Activated CD4-positive, alpha-beta T cell treated with anti-CD3 and anti-CD28 coated beads, Interleukin-2, amount 10 ng/mL, durations not matched to agents 7 days and 5 days (primary cell): Measurements from ENCODE around the gene CCNB1IP1. TPM values are rescaled to one million over a fixed set of nuclear protein-coding genes. Genes with fewer than 3 reads are reported as not detected.
"Not testable (repeated sequence)": the region's sequence is repeated elsewhere in the genome, so short reads cannot be mapped to it uniquely, and the experiment has no call there.

Source experiments
- CTCF ChIA-PET: fragments of 350-600 bp; sonication (Branson Sonifier 250); formaldehyde crosslinking; loops from one replicate; lab custom pipeline; 2021; ENCODE audit warnings: antibody characterized with exemption; lab: Charles Lee
- POLR2A ChIA-PET: fragments of 350-600 bp; sonication (Branson Sonifier 250); formaldehyde crosslinking; loops from one replicate; lab custom pipeline; 2021; ENCODE audit warnings: antibody characterized with exemption; lab: Charles Lee
- DNase-seq: peaks from one replicate; pipeline ENCODE4 v3.0.0-alpha.2; 2020
- H3K27ac Mint-ChIP-seq: one replicate; pipeline ENCODE4 v1.8.0; 2021; ENCODE audit warnings: mild to moderate bottlenecking, moderate library complexity, mixed read lengths
- H3K27me3 Mint-ChIP-seq: one replicate; pipeline ENCODE4 v1.8.0; 2021; ENCODE audit warnings: mixed read lengths
- H3K36me3 Mint-ChIP-seq: one replicate; pipeline ENCODE4 v1.8.0; 2021; ENCODE audit warnings: low read depth, mixed read lengths
- H3K4me1 Mint-ChIP-seq: one replicate; pipeline ENCODE4 v1.8.0; 2021; ENCODE audit warnings: mixed read lengths
- H3K4me3 Mint-ChIP-seq: one replicate; pipeline ENCODE4 v1.8.0; 2021; ENCODE audit warnings: mild to moderate bottlenecking, moderate library complexity, mixed read lengths
- H3K9me3 Mint-ChIP-seq: one replicate; pipeline ENCODE4 v1.8.0; 2021; ENCODE audit warnings: mixed read lengths
- total RNA-seq, 2 experiments: library from RNA; stranded (reverse); gene quantifications; one replicate each; pipeline ENCODE4 v1.2.3, GENCODE V29; 2021

CCNB1IP1 gene
- total RNA-seq, 2 experiments from 2014 or later, result 30.8 to 32.1 TPM

GRCh38 chr14:20329355-20329754, 3.7 kb downstream of the CCNB1IP1 start:
- peaks cover 14% of the 10 kb centered on the region for H3K36me3 Mint-ChIP-seq

GRCh38 chr14:20328705-20329104, 4.4 kb downstream of the CCNB1IP1 start:
- CTCF ChIA-PET, result interaction anchor here (0.6 to 4.1 kb wide), 6 partner anchors 11 to 282 kb away, joined by 3 to 31 read pairs (median 6); partner anchors contain the start of gene PARP2
- POLR2A ChIA-PET, result interaction anchor here (0.7 to 1.3 kb wide), 2 partner anchors 15 to 281 kb away, joined by 3 to 4 read pairs; partner anchors contain the start of gene PARP2
- Mint-ChIP-seq H3K4me1 (peaks cover 55% of the 10 kb centered on the region), H3K4me3 (no peak overlapping the region), H3K9me3 (no peaks in the 10 kb centered on the region), H3K27me3 (no peaks in the 10 kb centered on the region), H3K36me3 (peaks cover 15% of the 10 kb centered on the region), H3K27ac (no peak overlapping the region)
- no peak for DNase-seq

More at GRCh38 chr14:20329355-20329754, 3.7 kb downstream of the CCNB1IP1 start:
- no peak for DNase-seq
- POLR2A ChIA-PET, result no interaction called here
- Mint-ChIP-seq H3K27me3 (no peaks in the 10 kb centered on the region), H3K9me3 (no peaks in the 10 kb centered on the region), H3K27ac (no peak overlapping the region), H3K4me3 (no peak overlapping the region), H3K4me1 (peaks cover 56% of the 10 kb centered on the region)
- CTCF ChIA-PET, result interaction anchor here (1.0 to 3.7 kb wide), 3 partner anchors 12 to 281 kb away, joined by 3 to 14 read pairs (median 6); partner anchors contain the start of gene PARP2

GRCh38 chr14:20327005-20327869, 5.8 kb downstream of the CCNB1IP1 start:
- H3K4me1 Mint-ChIP-seq, result peaks cover 45% of the 10 kb centered on the region
- CTCF ChIA-PET, result interaction anchor here (0.6 to 4.1 kb wide), 13 partner anchors 9 to 354 kb away, joined by 3 to 31 read pairs (median 3); partner anchors contain the start of genes PARP2 and TTC5
- peak; percentile 67 for DNase-seq
- H3K9me3 Mint-ChIP-seq, result no peaks in the 10 kb centered on the region
- no peak overlapping the region for H3K4me3 Mint-ChIP-seq
- peaks cover 19% of the 10 kb centered on the region for H3K36me3 Mint-ChIP-seq
- H3K27me3 Mint-ChIP-seq, result no peaks in the 10 kb centered on the region
- peak overlapping the region; percentile 1 for H3K27ac Mint-ChIP-seq
- POLR2A ChIA-PET, result interaction anchor here (1.3 kb wide), 1 partner anchor 16 kb away, joined by 4 read pairs; the partner anchor contains the start of gene PARP2

- no peaks in the 10 kb centered on the region for H3K4me1 Mint-ChIP-seq
- CTCF ChIA-PET, result interaction anchor here (1.0 to 1.6 kb wide), 2 partner anchors 10 to 11 kb away, joined by 3 to 7 read pairs; no protein-coding TSS in a partner anchor
- no peak overlapping the region for H3K27ac Mint-ChIP-seq
- no peak overlapping the region for H3K4me3 Mint-ChIP-seq
- POLR2A ChIA-PET, result no interaction called here
- no peak for DNase-seq
- peaks cover 35% of the 10 kb centered on the region for H3K36me3 Mint-ChIP-seq
- no peaks in the 10 kb centered on the region for H3K27me3 Mint-ChIP-seq
- no peaks in the 10 kb centered on the region for H3K9me3 Mint-ChIP-seq
Measured at GRCh38 chr14:20317720-20318119, 15.4 kb downstream of the CCNB1IP1 start.

GRCh38 chr14:20314026-20314425, 19.1 kb downstream of the CCNB1IP1 start:
- ChIA-PET CTCF (interaction anchor here (1.3 kb wide), 1 partner anchor 13 kb away, joined by 4 read pairs; no protein-coding TSS in a partner anchor), POLR2A (no interaction called here)
- peaks cover 35% of the 10 kb centered on the region for H3K36me3 Mint-ChIP-seq
- no peaks in the 10 kb centered on the region for H3K27me3 Mint-ChIP-seq
- H3K9me3 Mint-ChIP-seq, result no peaks in the 10 kb centered on the region
- H3K27ac Mint-ChIP-seq, result no peak overlapping the region
- DNase-seq, result no peak
- H3K4me1 Mint-ChIP-seq, result no peaks in the 10 kb centered on the region
- H3K4me3 Mint-ChIP-seq, result no peak overlapping the region

DNA sequence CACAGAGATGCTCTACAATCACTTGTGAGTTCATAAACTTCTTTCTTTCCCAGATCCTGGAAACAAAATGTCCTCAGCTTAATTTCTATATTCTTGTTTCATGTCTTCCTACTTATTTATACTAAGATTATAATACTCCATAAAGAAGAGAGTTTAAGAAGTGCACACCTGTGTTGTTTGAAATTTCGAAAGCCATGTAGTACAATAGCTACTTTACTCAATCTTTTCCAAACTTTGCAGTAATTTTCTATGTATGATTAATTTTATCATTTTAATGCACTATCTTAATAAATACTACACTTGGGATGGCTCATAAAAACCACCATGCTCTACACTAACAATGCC, 27.0 kb downstream of the CCNB1IP1 start:
- H3K4me1 Mint-ChIP-seq, result peaks cover 33% of the 10 kb centered on the region
- H3K27ac Mint-ChIP-seq, result peak overlapping the region; percentile 74
- peaks cover 4% of the 10 kb centered on the region for H3K36me3 Mint-ChIP-seq
- no peaks in the 10 kb centered on the region for H3K9me3 Mint-ChIP-seq
- CTCF ChIA-PET, result interaction anchor here (0.7 to 1.5 kb wide), 3 partner anchors 10 to 22 kb away, joined by 3 to 5 read pairs (median 3); no protein-coding TSS in a partner anchor
- no peak for DNase-seq
- POLR2A ChIA-PET, result no interaction called here
- H3K4me3 Mint-ChIP-seq, result peak overlapping the region; percentile 79
- H3K27me3 Mint-ChIP-seq, result no peaks in the 10 kb centered on the region

GRCh38 chr14:20305265-20306078, 27.6 kb downstream of the CCNB1IP1 start, which contains the start of gene TTC5:
TSS of gene TTC5 (minus strand) at chr14:20305951. CDS start at chr14:20305937, 14 bp downstream.
- DNase-seq, result peak; percentile 91
- peaks cover 6% of the 10 kb centered on the region for H3K36me3 Mint-ChIP-seq
- CTCF ChIA-PET, result interaction anchor here (0.6 to 1.5 kb wide), 4 partner anchors 9 to 175 kb away, joined by 3 to 5 read pairs (median 3); no protein-coding TSS in a partner anchor
- peak within 1 kb of the TSS; percentile 79 for H3K4me3 Mint-ChIP-seq
- H3K27me3 Mint-ChIP-seq, result no peaks in the 10 kb centered on the region
- peak within 1 kb of the TSS; percentile 74 for H3K27ac Mint-ChIP-seq
- POLR2A ChIA-PET, result no interaction called here
- H3K4me1 Mint-ChIP-seq, result peaks cover 33% of the 10 kb centered on the region
- H3K9me3 Mint-ChIP-seq, result no peaks in the 10 kb centered on the region

DNA sequence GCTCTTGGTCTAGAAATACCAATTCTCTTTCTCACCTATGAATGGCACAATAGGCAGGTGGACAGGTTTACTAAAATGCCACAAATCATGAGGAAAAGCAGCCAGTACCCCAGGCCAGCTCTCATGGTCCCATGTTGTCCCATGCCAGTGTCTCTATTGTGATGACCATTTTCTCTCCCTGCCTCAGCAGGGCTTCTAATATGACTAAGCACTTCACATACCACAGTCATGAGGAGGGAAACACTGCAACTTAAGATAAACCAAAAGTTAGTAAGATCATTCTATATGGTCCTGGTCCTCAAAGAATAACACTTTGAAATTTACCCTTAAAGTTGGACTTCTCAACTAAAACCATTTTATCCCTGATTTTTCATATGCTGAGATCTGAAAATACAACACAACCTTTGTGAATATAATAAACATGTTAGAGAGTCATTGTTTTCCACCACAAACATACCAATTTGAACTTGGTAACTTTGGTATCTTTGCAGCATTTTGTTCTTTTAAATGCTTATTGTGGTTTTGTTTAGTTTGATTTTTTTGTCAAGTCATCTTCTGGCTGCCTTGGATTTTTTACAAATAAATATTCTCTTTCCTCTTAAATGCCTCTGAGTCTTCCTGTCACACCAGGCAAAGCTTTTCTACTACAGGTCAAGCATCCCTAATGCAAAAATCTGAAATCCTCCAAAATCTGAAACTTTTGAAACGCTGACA, 30.9 kb downstream of the CCNB1IP1 start:
- no peak for DNase-seq
- Mint-ChIP-seq H3K27me3 (no peaks in the 10 kb centered on the region), H3K4me1 (peaks cover 33% of the 10 kb centered on the region), H3K4me3 (no peak overlapping the region), H3K36me3 (peaks cover 14% of the 10 kb centered on the region), H3K9me3 (no peaks in the 10 kb centered on the region), H3K27ac (no peak overlapping the region)
- ChIA-PET POLR2A (no interaction called here), CTCF (no interaction called here)

GRCh38 chr14:20295067-20295466, 38.0 kb downstream of the CCNB1IP1 start:
- ChIA-PET POLR2A (no interaction called here), CTCF (no interaction called here)
- peaks cover 38% of the 10 kb centered on the region for H3K36me3 Mint-ChIP-seq

GRCh38 chr14:20294636-20295035, 38.4 kb downstream of the CCNB1IP1 start:
- CTCF ChIA-PET, result no interaction called here
- POLR2A ChIA-PET, result no interaction called here
- no peaks in the 10 kb centered on the region for H3K9me3 Mint-ChIP-seq
- no peaks in the 10 kb centered on the region for H3K4me1 Mint-ChIP-seq
- no peak overlapping the region for H3K27ac Mint-ChIP-seq
- H3K27me3 Mint-ChIP-seq, result no peaks in the 10 kb centered on the region
- no peak for DNase-seq
- no peak overlapping the region for H3K4me3 Mint-ChIP-seq
- H3K36me3 Mint-ChIP-seq, result peaks cover 41% of the 10 kb centered on the region

More at GRCh38 chr14:20295067-20295466, 38.0 kb downstream of the CCNB1IP1 start:
- Mint-ChIP-seq H3K27me3 (no peaks in the 10 kb centered on the region), H3K27ac (no peak overlapping the region), H3K9me3 (no peaks in the 10 kb centered on the region), H3K4me3 (no peak overlapping the region), H3K4me1 (no peaks in the 10 kb centered on the region)
- no peak for DNase-seq

GRCh38 chr14:20281998-20282397, 51.1 kb downstream of the CCNB1IP1 start:
- H3K27me3 Mint-ChIP-seq, POLR2A ChIA-PET, H3K27ac Mint-ChIP-seq, CTCF ChIA-PET, H3K4me3 Mint-ChIP-seq, DNase-seq: not testable (repeated sequence)
- H3K9me3 Mint-ChIP-seq, result peaks cover 11% of the 10 kb centered on the region
- peaks cover 22% of the 10 kb centered on the region for H3K4me1 Mint-ChIP-seq
- peaks cover 62% of the 10 kb centered on the region for H3K36me3 Mint-ChIP-seq

DNA sequence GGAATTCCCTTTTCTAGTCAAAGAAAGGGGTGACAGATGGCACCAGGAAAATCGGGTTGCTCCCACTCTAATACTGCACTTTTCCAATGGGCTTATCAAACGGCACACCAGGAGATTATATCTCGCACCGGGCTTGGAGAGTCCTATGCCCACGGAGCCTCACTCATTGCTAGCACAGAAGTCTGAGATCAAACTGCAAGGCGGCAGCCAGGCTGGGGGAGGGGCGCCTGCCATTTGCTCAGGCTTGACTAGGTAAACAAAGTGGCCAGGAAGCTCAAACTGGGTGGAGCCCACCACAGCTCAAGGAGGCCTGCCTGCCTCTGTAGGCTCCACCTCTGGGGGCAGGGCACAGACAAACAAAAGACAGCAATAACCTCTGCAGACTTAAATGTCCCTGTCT, 52.8 kb downstream of the CCNB1IP1 start:
- H3K36me3 Mint-ChIP-seq, result peaks cover 50% of the 10 kb centered on the region
- H3K4me3 Mint-ChIP-seq, H3K27ac Mint-ChIP-seq, CTCF ChIA-PET, H3K27me3 Mint-ChIP-seq: not testable (repeated sequence)
- POLR2A ChIA-PET, result interaction anchor here (0.6 kb wide), 2 partner anchors 140 to 1147 kb away, joined by 3 to 4 read pairs; no protein-coding TSS in a partner anchor
- peak; percentile 10 for DNase-seq
- peaks cover 22% of the 10 kb centered on the region for H3K4me1 Mint-ChIP-seq
- peaks cover 14% of the 10 kb centered on the region for H3K9me3 Mint-ChIP-seq
